Smooth muscle cell (in vitro differentiated cells): Measurements from ENCODE around the gene TMEM14A. TPM values are rescaled to one million over a fixed set of nuclear protein-coding genes. Genes with fewer than 3 reads are reported as not detected.

Source experiments
- DNase-seq: peaks from one replicate; lab custom pipeline; 2025; ENCODE audit not compliant: unreplicated experiment; lab: John Stamatoyannopoulos, UW
- H2AFZ ChIP-seq: fragments of 200-600 bp; sonication (generic); 2 replicates; pipeline ENCODE4 v1.6.0; 2016; ENCODE audit warnings: antibody characterized with exemption, low read depth, mild to moderate bottlenecking
- H3F3A ChIP-seq: fragments of 200-600 bp; sonication (generic); 2 replicates; pipeline ENCODE4 v1.6.0; 2017; ENCODE audit warnings: antibody characterized with exemption, low read depth
- H3K27ac ChIP-seq: fragments of 200-600 bp; sonication (generic); 2 replicates; pipeline ENCODE4 v1.5.1; 2016; ENCODE audit warnings: low read depth, mild to moderate bottlenecking
- H3K27me3 ChIP-seq: fragments of 200-600 bp; sonication (generic); 2 replicates; pipeline ENCODE4 v1.6.1; 2016; ENCODE audit warnings: low read depth, mild to moderate bottlenecking
- H3K36me3 ChIP-seq: fragments of 200-600 bp; sonication (generic); 2 replicates; pipeline ENCODE4 v1.5.1; 2016; ENCODE audit warnings: low read depth
- H3K4me1 ChIP-seq: fragments of 200-600 bp; sonication (generic); 2 replicates; pipeline ENCODE4 v1.5.1; 2016; ENCODE audit warnings: low read depth
- H3K4me2 ChIP-seq: fragments of 200-600 bp; sonication (generic); 2 replicates; pipeline ENCODE4 v1.6.0; 2016; ENCODE audit warnings: mild to moderate bottlenecking
- H3K4me3 ChIP-seq: fragments of 200-600 bp; sonication (generic); 2 replicates; pipeline ENCODE4 v1.5.1; 2016; ENCODE audit warnings: mild to moderate bottlenecking
- H3K79me2 ChIP-seq: fragments of 200-600 bp; sonication (generic); 2 replicates; pipeline ENCODE4 v1.6.0; 2016; ENCODE audit warnings: low read depth, mild to moderate bottlenecking
- H3K9ac ChIP-seq: fragments of 200-600 bp; sonication (generic); 2 replicates; pipeline ENCODE4 v1.6.0; 2016; ENCODE audit warnings: low read depth
- H3K9me3 ChIP-seq: fragments of 200-600 bp; sonication (generic); replicated peaks from 2 replicates; pipeline ENCODE4 v1.5.1; 2016; ENCODE audit warnings: low read depth
- H4K20me1 ChIP-seq: fragments of 200-600 bp; sonication (generic); 2 replicates; pipeline ENCODE4 v1.6.0; 2016; ENCODE audit warnings: low read depth
- WGBS: methylation state at CpG from one replicate; pipeline ENCODE4 v1.1.7; 2016; ENCODE audit warnings: low lambda C conversion rate; 5-methylcytosine and 5-hydroxymethylcytosine counted together
- polyA plus RNA-seq: library from polyadenylated mRNA; unstranded; fragments of >200 nt; fragmentation: Nextera tagmentation; extraction: Ambion mirVana; gene quantifications from 2 replicates; pipeline ENCODE4 v1.2.1, GENCODE V29; 2016
- small RNA-seq: library from RNA; depleted of rRNA; stranded (forward); fragments of <200 nt; gene quantifications from one replicate; pipeline ENCODE3, GENCODE V24; 2014
- total RNA-seq: library from RNA; depleted of rRNA; stranded (reverse); fragments of >200 nt; gene quantifications from 2 replicates; pipeline ENCODE4 v1.2.3, GENCODE V29; 2014
- TF ChIP-seq, protein P1 (sequence below): fragments of 200-600 bp; sonication (generic); IDR thresholded peaks from 2 replicates; pipeline ENCODE4 v1.5.1; 2017; ENCODE audit warnings: borderline replicate concordance, mild to moderate bottlenecking, antibody characterized with exemption; ENCODE audit not compliant: insufficient read depth, poor library complexity, severe bottlenecking

TMEM14A gene
- total and polyA plus RNA-seq, 2 experiments from 2014 or later, result 68.7 to 77.7 TPM

DNA sequence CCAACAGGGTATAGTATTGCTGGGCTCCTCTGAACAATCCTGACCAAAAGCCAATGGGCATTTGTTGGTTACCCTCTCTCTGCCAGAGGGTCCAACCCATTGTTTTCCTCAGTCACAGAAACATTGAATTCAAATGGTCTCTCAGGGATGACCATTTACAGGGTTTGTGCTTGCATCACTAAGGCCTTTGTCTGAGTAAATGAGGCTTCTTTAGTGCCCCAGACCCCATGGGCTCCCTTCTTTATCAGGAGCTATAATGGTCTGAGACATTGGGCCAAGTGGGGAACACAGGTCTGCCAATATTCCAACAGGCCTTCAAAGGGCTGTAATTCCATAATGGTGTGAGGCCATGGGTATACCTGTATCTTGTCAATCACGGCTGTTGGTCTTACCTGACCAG lies 65.2 kb downstream of the TMEM14A start:
- TF ChIP-seq, protein P1, sequence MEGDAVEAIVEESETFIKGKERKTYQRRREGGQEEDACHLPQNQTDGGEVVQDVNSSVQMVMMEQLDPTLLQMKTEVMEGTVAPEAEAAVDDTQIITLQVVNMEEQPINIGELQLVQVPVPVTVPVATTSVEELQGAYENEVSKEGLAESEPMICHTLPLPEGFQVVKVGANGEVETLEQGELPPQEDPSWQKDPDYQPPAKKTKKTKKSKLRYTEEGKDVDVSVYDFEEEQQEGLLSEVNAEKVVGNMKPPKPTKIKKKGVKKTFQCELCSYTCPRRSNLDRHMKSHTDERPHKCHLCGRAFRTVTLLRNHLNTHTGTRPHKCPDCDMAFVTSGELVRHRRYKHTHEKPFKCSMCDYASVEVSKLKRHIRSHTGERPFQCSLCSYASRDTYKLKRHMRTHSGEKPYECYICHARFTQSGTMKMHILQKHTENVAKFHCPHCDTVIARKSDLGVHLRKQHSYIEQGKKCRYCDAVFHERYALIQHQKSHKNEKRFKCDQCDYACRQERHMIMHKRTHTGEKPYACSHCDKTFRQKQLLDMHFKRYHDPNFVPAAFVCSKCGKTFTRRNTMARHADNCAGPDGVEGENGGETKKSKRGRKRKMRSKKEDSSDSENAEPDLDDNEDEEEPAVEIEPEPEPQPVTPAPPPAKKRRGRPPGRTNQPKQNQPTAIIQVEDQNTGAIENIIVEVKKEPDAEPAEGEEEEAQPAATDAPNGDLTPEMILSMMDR, result no peak

More for the DNA sequence above, 65.2 kb downstream of the TMEM14A start:
- no peak overlapping the region for H3K4me3 ChIP-seq
- no peak overlapping the region for H3K4me2 ChIP-seq
- H3K27ac ChIP-seq, result no peak overlapping the region
- no peaks in the 10 kb centered on the region for H3K27me3 ChIP-seq
- no peak overlapping the region for H3K9ac ChIP-seq
- 95% methylated on average over 1 of the region's 1 CpG for WGBS
- DNase-seq, result no peak
- no peaks in the 10 kb centered on the region for H3F3A ChIP-seq
- no peaks in the 10 kb centered on the region for H3K9me3 ChIP-seq
- no peaks in the 10 kb centered on the region for H3K79me2 ChIP-seq
- H2AFZ ChIP-seq, result no peak overlapping the region
- no peaks in the 10 kb centered on the region for H3K4me1 ChIP-seq
- H4K20me1 ChIP-seq, result no peaks in the 10 kb centered on the region
- no peaks in the 10 kb centered on the region for H3K36me3 ChIP-seq

Small RNA genes within 50 kb of the gene (small RNA-seq; reads per million reads assigned to genes)
- gene AL109918.2, result not detected

Other genes with a start within 250 kb of the TMEM14A start
- gene TRAM2, start 94.1 kb upstream of the TMEM14A start, total RNA-seq, result 32.0 and 35.6 TPM in 2 replicates
- 17.2 and 18.2 TPM in 2 replicates for gene TRAM2, start 94.1 kb upstream of the TMEM14A start, polyA plus RNA-seq
- gene GSTA2, start 92.4 kb downstream of the TMEM14A start, total RNA-seq, result 0.36 TPM in 1 of 2 replicates, not detected in the other
- gene GSTA2, start 92.4 kb downstream of the TMEM14A start, polyA plus RNA-seq, result 0.65 and 1.3 TPM in 2 replicates
- 2.1 and 2.2 TPM in 2 replicates for gene GSTA1, start 132.7 kb downstream of the TMEM14A start, total RNA-seq
- 1.8 and 4.0 TPM in 2 replicates for gene GSTA1, start 132.7 kb downstream of the TMEM14A start, polyA plus RNA-seq
- gene GSTA5, start 169.7 kb downstream of the TMEM14A start, total RNA-seq, result not detected in 2 replicates
- not detected in 2 replicates for gene GSTA5, start 169.7 kb downstream of the TMEM14A start, polyA plus RNA-seq
- not detected in 2 replicates for gene GSTA3, start 238.6 kb downstream of the TMEM14A start, total RNA-seq
- gene GSTA3, start 238.6 kb downstream of the TMEM14A start, polyA plus RNA-seq, result not detected in 2 replicates